Ecto neural progenitor cell (in vitro differentiated cells): ENCODE results near the gene GLE1.

Source experiments
- DNase-seq: peaks from one replicate; pipeline ENCODE4 v3.0.0-alpha.2; 2018; ENCODE audit warnings: low spot score

GLE1 gene

DNA sequence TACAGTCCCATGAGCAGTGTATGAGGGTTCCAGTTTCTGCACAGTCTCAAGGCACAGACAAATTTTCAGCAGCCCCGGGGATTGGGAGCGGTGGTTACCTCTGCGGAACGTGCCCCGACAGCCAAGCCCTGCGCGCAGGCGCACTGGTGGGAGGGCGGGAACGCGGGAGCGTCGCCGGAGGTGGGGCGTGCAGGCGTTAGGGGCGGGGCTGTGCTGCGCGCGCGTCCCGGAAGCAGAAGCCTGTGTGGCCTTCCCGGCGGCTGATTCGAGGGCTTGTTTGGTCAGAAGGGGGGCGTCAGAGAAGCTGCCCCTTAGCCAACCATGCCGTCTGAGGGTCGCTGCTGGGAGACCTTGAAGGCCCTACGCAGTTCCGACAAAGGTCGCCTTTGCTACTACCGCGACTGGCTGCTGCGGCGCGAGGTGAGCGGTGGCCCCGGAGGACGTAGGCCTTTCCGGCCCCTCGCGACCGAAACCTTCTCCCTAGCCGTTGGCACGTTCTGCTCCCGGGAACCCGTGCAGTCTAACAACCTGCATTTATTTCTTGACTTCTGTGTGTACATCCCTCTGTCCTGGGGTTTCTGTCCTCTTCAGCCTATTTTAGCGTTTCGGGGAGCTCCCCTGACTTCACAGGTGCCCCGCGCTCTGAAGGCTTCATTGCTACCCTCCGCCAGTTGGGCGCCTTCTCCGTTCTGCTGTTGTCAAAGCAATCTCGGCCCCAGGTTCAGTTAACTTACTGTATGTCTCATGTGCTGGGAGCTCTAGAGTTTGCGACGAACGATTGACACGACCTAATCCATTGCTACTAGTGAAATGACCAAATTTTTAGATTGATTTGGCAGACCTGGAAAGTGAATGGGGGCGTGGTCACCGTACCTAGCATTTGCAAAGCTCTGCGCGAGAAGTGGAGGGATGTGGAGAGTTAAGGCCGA, at the start of gene GLE1:
TSS of gene GLE1 (plus strand) at position 235 of the 929 bp plus-strand sequence. CDS start at position 322, 87 bp downstream.
- peak; percentile 97 for DNase-seq

- DNase-seq: no peak
Measured at GRCh38 chr9:128454991-128455390, 49.5 kb upstream of the GLE1 start.

- DNase-seq: peak; percentile 99
Measured at GRCh38 chr9:128455849-128456612, 48.5 kb upstream of the GLE1 start, which contains the start of gene ODF2. TSS of gene ODF2 (plus strand) at chr9:128456006. CDS start at chr9:128456092, 86 bp downstream.

- peak; percentile 85 for DNase-seq
Measured at GRCh38 chr9:128456613-128457061, 47.9 kb upstream of the GLE1 start.

DNA sequence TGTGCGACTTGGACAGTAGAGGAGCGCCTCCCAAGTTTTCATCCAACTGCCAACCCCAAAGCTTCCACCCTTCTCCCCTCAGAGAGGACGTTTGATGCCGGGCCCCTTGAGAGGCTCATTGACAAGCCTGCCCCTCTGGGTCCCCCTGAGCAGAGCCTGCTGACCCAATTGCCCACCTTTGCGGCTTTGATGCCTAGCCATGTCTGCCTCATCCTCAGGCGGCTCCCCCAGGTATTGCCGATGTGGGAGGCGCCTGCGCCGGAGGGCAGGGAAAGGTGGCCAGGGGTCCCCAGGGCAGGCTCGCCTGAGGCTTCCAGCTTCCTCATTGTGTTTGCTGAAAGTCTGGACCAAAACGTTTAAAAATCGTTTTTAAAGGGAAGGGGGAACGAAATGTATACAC, 47.3 kb upstream of the GLE1 start:
- DNase-seq: peak; percentile 55

DNA sequence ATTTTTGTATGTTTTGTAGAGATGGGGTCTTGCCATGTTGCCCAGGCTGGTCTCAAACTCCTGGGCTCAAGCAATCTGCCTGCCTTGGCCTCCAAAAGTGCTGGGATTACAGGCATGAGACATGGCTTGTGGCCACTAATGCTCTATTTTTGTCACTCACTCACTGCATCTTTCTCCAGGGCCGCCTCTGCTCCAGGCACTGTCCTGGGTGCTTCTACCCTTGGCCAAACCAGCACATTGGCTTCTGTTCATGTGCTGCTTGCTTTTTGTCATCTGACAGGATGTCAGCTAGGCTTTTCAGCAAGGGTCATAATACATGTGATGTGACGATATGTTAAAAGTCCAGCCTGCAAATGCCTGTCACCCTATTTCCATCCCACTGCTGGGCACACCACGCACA, 45.5 kb upstream of the GLE1 start:
- no peak for DNase-seq

- no peak for DNase-seq
Measured at GRCh38 chr9:128469070-128469469, 35.4 kb upstream of the GLE1 start.

- DNase-seq: no peak
Measured at GRCh38 chr9:128470560-128470959, 34.0 kb upstream of the GLE1 start.

DNA sequence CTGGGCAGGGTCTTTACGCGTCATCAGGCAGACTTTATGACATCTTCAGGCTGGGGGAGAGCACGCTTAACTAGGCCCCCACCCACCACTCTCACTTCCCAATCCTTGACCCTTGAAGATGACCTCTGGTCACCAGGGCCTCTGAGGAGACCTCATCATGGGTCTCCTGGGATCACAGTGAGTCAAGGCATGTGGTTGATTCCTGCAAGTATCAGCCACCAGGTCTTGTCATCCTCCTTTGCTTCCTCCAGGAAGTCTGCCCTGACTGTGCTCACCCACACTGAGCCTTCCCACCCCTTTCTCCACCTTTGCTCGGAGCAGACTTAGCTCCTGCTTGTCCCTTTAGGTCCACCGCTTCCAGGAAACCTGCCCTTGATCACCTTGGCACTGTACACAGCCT, 31.4 kb upstream of the GLE1 start:
- no peak for DNase-seq

- no peak for DNase-seq
Measured at GRCh38 chr9:128475867-128476266, 28.7 kb upstream of the GLE1 start.

- no peak for DNase-seq
Measured at GRCh38 chr9:128479262-128479661, 25.3 kb upstream of the GLE1 start.

- DNase-seq: no peak
Measured at GRCh38 chr9:128481561-128481960, 23.0 kb upstream of the GLE1 start.

DNA sequence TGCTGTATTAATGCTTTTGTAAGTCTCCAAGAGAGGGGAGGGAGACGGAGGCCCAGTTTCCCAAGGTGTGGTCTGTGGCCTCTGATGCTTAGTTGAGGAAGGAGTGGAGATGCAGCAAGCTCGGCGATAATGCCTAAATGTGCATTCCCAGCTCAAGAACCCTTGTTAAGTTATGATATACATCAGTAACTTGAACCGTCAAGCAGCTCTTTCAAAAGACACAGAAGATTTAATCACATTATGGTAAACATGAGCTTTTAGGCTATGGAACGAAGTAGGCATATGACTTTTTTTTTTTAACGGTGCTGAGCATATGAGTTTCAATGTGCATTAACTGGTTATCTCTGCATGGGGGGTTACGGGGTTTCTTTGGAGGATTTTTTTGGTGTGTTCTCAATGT, 22.3 kb upstream of the GLE1 start:
- DNase-seq: no peak

- DNase-seq: no peak
Measured at GRCh38 chr9:128484686-128485413, 19.7 kb upstream of the GLE1 start.

GRCh38 chr9:128485414-128485855, 19.1 kb upstream of the GLE1 start:
- DNase-seq: no peak

- no peak for DNase-seq
Measured at GRCh38 chr9:128486201-128486600, 18.3 kb upstream of the GLE1 start.

DNA sequence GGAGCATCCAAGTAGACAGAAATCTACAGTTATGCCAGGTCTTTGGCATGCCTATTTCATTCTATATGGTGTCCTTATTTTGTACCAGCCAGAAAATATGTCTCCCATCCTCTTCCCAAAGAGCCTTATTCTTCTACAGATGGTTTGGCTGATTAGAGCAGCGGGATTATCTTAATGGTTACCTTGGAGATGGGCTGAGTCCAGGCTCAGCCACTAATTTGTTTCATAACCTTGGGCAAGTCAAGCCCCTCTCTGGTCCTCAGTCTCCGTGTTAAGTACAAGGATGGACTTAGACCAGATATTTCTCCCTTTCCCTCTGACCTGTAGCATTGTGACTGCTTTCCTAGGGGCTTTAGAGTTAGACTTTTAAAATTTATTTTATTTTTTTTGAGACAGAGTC, 11.1 kb upstream of the GLE1 start:
- DNase-seq: no peak

- no peak for DNase-seq
Measured at GRCh38 chr9:128494108-128494745, 10.3 kb upstream of the GLE1 start.

DNA sequence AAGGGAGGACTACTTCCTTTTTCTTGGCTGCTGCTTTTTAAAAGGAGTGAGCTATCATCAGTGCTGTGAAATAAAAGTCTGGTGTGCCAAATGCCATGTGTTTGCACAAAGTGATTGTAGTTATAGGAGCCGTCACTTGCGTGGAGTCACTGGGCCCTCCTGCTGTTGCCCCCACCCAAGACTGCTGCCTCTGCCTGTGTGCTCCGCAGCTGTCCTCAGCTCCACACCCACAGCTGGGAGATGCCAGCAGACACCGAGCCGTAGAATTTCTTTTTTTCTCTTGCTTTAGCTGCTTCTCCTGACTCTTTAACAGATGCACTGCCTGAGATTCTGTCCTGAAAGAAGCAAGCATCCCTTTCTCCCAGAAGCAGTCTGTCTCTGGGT, 9.8 kb upstream of the GLE1 start:
- no peak for DNase-seq

- no peak for DNase-seq
Measured at GRCh38 chr9:128495296-128495695, 9.2 kb upstream of the GLE1 start.

GRCh38 chr9:128495804-128496417, 8.6 kb upstream of the GLE1 start:
- no peak for DNase-seq
